Stimulated activated CD4-positive, alpha-beta T cell treated with anti-CD3 and anti-CD28 coated beads, TNF-alpha, amount 100 ng/mL, for 4 hours (primary cell): ENCODE results near the gene FAAH.
"Not testable (repeated sequence)": the region's sequence is repeated elsewhere in the genome, so short reads cannot be mapped to it uniquely, and the experiment has no call there.

Source experiments
- DNase-seq, 3 experiments: peaks; one replicate each; pipeline ENCODE4 v3.0.0-alpha.2; 2020; ENCODE audit warnings: low read depth in 3 of 3

Gene FAAH

DNA sequence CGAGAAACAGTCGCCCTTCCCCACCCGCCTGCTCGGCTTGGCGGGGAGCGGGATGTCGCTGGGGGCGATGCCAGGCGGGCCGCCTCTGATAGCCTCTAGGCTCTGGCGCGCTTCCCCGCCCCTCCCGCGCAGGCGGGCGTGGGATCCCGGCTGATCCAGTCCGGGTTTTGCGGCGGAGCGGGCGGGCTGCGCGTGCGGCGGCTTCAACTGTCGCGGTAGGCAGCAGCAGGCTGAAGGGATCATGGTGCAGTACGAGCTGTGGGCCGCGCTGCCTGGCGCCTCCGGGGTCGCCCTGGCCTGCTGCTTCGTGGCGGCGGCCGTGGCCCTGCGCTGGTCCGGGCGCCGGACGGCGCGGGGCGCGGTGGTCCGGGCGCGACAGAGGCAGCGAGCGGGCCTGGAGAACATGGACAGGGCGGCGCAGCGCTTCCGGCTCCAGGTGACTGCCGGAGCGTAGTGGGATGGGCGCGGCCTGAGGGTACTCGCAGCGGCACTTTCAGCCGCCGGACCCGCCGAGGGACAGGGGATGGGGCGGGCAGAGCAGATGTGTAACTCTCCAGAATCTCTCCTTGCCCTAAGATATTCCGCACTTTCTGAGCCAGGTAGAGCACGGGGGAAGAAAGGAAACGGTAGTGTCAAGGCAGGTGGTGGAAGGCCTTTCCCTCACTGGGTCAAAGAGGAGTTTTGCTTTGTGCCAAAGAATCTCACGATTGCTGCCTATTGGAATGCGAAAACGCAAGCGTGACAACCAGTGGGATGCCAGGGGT lies at the start of gene FAAH:
FAAH (plus strand) TSS at position 210 of the 764 bp plus-strand sequence; CDS start at position 242, 32 bp downstream.
- DNase-seq = no peak

- no peak for DNase-seq
Measured at GRCh38 chr1:46344481-46344880, 49.6 kb upstream of the FAAH start.

DNA sequence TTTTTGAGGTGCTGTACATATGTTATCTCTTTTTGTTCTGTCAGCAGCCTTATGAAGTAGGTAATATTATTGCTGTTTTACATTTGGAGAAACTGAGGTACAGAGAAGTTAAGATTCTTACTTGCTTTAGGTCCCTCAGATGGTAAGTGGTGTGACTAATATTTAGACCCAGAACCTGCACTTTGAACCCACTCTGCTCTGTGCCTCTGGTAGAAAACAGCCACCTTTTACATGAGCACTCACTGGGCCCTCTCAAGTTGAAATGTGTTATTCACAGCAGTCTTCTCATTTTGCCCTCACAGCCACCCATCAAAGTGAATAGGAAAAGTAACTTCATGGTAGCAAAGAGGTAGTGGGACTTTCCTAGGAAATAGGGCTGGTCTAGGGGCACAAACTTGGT lies 48.8 kb upstream of the FAAH start:
- no peak for DNase-seq

DNA sequence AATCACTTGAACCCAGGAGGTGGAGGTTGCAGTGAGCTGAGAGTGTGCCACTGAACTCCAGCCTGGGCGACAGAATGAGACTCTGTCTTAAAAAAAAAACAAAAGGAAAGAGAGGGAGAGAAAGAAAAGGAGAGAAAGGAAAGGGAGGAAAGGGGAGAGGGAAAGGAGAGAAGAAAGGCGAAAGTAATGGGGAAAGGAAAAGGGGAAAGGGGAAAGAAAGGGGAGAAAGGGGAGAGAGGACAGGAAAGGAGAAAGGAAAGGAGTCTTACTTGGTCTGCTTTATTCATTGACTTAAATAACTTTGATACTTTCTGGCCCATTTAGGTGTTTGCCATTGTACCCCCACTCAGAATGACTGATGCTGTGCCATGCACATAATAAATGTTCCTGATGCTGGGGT lies 41.8 kb upstream of the FAAH start:
- no peak for DNase-seq

- DNase-seq = not testable (repeated sequence)
Measured at GRCh38 chr1:46355920-46356319, 38.2 kb upstream of the FAAH start.

DNA sequence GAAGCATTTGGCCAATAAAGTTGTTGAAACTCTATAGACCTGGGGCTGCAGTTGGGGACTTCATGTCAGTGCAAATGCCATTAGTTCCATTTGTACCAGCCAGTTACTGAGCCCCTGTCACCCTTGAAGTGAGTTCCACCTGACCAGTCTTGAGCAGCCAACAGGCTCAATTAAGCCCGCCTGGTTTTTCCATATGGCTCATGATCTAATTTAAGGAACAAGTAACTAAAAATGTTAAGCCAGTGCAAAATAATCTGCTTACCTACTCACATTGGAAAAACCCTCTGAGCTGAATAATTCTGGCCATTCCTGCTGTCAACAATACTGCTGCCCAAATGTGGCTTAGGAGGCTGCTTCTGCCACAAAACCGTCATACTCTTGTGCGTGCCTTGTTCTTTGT lies 32.0 kb upstream of the FAAH start:
- no peak for DNase-seq

- DNase-seq = no peak
Measured at GRCh38 chr1:46363121-46363520, 31.0 kb upstream of the FAAH start.

GRCh38 chr1:46364612-46365011 lies 29.5 kb upstream of the FAAH start:
- DNase-seq = no peak

DNA sequence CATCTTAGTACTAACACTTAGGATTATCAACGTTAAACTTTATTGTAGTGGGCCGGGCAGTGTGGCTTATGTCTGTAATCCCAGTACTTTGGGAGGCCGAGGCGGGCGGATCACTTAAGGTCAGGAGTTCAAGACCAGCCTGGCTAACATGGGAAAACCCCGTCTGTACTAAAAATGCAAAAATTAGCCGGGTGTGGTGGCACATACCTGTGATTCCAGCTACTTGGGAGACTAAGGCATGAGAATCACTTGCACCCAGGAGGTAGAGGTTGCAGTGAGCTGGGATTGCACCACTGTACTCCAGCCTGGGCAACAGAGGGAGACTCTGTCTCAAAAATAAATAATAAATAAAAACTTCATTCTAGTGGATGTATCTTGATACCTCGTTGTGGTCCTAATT lies 28.3 kb upstream of the FAAH start:
- not testable (repeated sequence) for DNase-seq

- DNase-seq = no peak
Measured at GRCh38 chr1:46367072-46367471, 27.0 kb upstream of the FAAH start.

DNA sequence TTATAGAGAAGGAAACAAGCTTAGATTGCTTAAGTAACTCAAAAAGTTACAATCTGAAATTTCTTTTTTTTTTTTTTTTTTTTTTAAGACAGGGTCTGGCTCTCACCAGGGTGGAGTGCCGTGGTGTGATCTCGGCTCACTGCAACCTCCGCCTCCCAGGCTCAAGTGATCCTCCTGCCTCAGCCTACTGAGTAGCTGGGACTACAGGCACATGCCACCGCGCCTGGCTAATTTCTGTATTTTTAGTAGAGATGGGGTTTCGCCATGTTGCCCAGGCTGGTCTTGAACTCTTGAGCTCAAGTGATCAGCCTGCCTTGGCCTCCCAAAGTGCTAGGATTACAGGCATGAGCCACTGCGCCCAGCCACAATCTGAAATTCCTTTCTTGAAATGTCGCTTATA lies 26.4 kb upstream of the FAAH start:
- not testable (repeated sequence) for DNase-seq

GRCh38 chr1:46368791-46369190 lies 25.3 kb upstream of the FAAH start:
- DNase-seq = no peak

- DNase-seq = no peak
Measured at GRCh38 chr1:46369542-46370213, 24.4 kb upstream of the FAAH start.

- no peak for DNase-seq
Measured at GRCh38 chr1:46370214-46370633, 23.9 kb upstream of the FAAH start.

- DNase-seq = no peak
Measured at GRCh38 chr1:46372431-46372830, 21.7 kb upstream of the FAAH start.

GRCh38 chr1:46379996-46380395 lies 14.1 kb upstream of the FAAH start:
- DNase-seq = no peak

DNA sequence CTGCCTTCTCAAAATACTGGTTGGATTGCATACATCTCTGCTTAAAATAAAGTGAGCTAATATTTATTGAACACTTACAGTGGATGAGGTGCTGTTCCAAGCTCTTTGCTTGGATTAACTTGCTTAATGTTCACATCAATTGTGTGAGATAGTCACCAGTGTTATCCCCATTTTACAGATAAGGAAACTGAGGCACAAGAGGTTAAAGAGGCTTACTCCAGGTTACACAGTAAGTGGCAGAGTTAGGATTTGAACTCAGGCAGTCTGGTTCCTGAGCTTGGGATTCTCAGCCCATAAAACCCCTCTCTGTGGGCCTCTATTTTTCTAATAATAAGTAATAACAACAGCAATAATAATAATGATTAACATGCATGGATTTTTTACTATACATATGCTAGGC lies 13.6 kb upstream of the FAAH start:
- DNase-seq = no peak

GRCh38 chr1:46393510-46393909 lies 607 bp upstream of the FAAH start:
- no peak for DNase-seq

- DNase-seq = no peak
Measured at GRCh38 chr1:46394872-46395465, 852 bp downstream of the FAAH start.

GRCh38 chr1:46396441-46397398 lies 2.6 kb downstream of the FAAH start:
- no peak for DNase-seq

- DNase-seq = no peak
Measured at GRCh38 chr1:46399307-46399706, 5.2 kb downstream of the FAAH start.

- DNase-seq = no peak
Measured at GRCh38 chr1:46400421-46400820, 6.3 kb downstream of the FAAH start.
